ENCODE results near the gene SARS1. TPM values are rescaled to one million over a fixed set of nuclear protein-coding genes. Genes with fewer than 3 reads are reported as not detected.
"Not testable (repeated sequence)": the region's sequence is repeated elsewhere in the genome, so short reads cannot be mapped to it uniquely, and the experiment has no call there.

SARS1 gene
- total RNA-seq, 4 donors from 2014 or later = 85.8 to 150 (median 134) TPM

GRCh38 chr1:109281680-109282496, 68.2 kb downstream of the SARS1 start:
- H3K9me3 ChIP-seq = no peaks in the 10 kb centered on the region
- H3K36me3 ChIP-seq = peaks cover 0 to 25% (median 0%) of the 10 kb centered on the region in 3 donors
- H3K27me3 ChIP-seq = no peaks in the 10 kb centered on the region
- no peak for DNase-seq
- H3K27ac ChIP-seq = peak overlapping the region; percentile 79 to 92 (median 92)
- H3K4me1 ChIP-seq = peaks cover 14 to 58% (median 25%) of the 10 kb centered on the region in 3 donors
- peak overlapping the region; percentile 41 to 75 (median 69) for H3K4me3 ChIP-seq
- intact Hi-C loops (cut with DNase I) = no loop called here
- 35 to 40% methylated on average over 6 to 8 of the region's 28 CpGs for WGBS, 2 donors
- TF ChIP-seq POLR2A (IDR thresholded peaks at IDR 0.05) = no peak
- TF ChIP-seq CTCF (IDR thresholded peaks at IDR 0.05) = no peak

- Histone ChIP-seq H3K36me3 (peaks cover 0 to 25% (median 0%) of the 10 kb centered on the region in 3 donors), H3K4me3 (peak overlapping the region; percentile 41 to 75 (median 69)), H3K27ac (peak overlapping the region; percentile 79 to 92 (median 92)), H3K9me3 (no peaks in the 10 kb centered on the region), H3K4me1 (peaks cover 14 to 51% (median 19%) of the 10 kb centered on the region in 3 donors), H3K27me3 (no peaks in the 10 kb centered on the region)
- no peak for DNase-seq
- TF ChIP-seq CTCF (IDR thresholded peaks at IDR 0.05) (no peak), POLR2A (IDR thresholded peaks at IDR 0.05) (no peak)
- WGBS, 2 donors = 1 to 32% methylated on average over 3 to 7 of the region's 10 CpGs
- intact Hi-C loops (cut with DNase I) = no loop called here
Observed at GRCh38 chr1:109282497-109282951, 68.8 kb downstream of the SARS1 start.

GRCh38 chr1:109282952-109283747, 69.4 kb downstream of the SARS1 start, which contains the start of gene PSRC1:
TSS of gene PSRC1 (minus strand) at chr1:109283145.
- Histone ChIP-seq H3K27me3 (no peaks in the 10 kb centered on the region), H3K4me3 (peak within 1 kb of the TSS; percentile 41 to 75 (median 69)), H3K9me3 (no peaks in the 10 kb centered on the region), H3K4me1 (peaks cover 14 to 45% (median 15%) of the 10 kb centered on the region in 3 donors), H3K36me3 (peaks cover 0 to 25% (median 0%) of the 10 kb centered on the region in 3 donors), H3K27ac (peak within 1 kb of the TSS; percentile 79 to 92 (median 92))
- TF ChIP-seq CTCF (IDR thresholded peaks at IDR 0.05) (peak in 5 of 6 experiments; percentile 41 to 74 (median 58)), POLR2A (IDR thresholded peaks at IDR 0.05) (peak in 3 of 4 donors; percentile 29 to 77 (median 52))
- 0% methylated on average over 4 of the region's 56 CpGs for WGBS, 2 donors
- peak; percentile 65 for DNase-seq
- intact Hi-C loops (cut with DNase I) = no loop called here

GRCh38 chr1:109283748-109284600, 70.3 kb downstream of the SARS1 start:
- Histone ChIP-seq H3K4me3 (peak overlapping the region; percentile 41 to 75 (median 69)), H3K27me3 (no peaks in the 10 kb centered on the region), H3K36me3 (peaks cover 0 to 17% (median 0%) of the 10 kb centered on the region in 3 donors), H3K27ac (peak overlapping the region; percentile 79 to 92 (median 92)), H3K4me1 (peaks cover 14 to 43% (median 15%) of the 10 kb centered on the region in 3 donors), H3K9me3 (no peaks in the 10 kb centered on the region)
- TF ChIP-seq CTCF (IDR thresholded peaks at IDR 0.05) (no peak), POLR2A (IDR thresholded peaks at IDR 0.05) (no peak)
- intact Hi-C loops (cut with DNase I) = no loop called here
- no peak for DNase-seq
- 44 to 48% methylated on average over 16 to 17 of the region's 17 CpGs for WGBS, 2 donors

- WGBS, 2 donors = 84 to 88% methylated on average over 3 to 5 of the region's 5 CpGs
- DNase-seq; H3K4me3 ChIP-seq; H3K27ac ChIP-seq; H3K36me3 ChIP-seq; H3K9me3 ChIP-seq; H3K27me3 ChIP-seq; intact Hi-C loops (cut with DNase I): not testable (repeated sequence)
- peaks cover 11 to 24% (median 11%) of the 10 kb centered on the region in 3 donors for H3K4me1 ChIP-seq
Observed at GRCh38 chr1:109286762-109287161, 73.0 kb downstream of the SARS1 start.

All from esophagus squamous epithelium (tissue), 5 donors.